Cardiac septum (tissue), 1 donor: ENCODE results near the gene SCD5. TPM values are rescaled to one million over a fixed set of nuclear protein-coding genes. Genes with fewer than 3 reads are reported as not detected.
"Not testable (repeated sequence)": the region's sequence is repeated elsewhere in the genome, so short reads cannot be mapped to it uniquely, and the experiment has no call there.

Experiments used
- DNase-seq: peaks from one replicate; pipeline ENCODE4 v3.0.0-alpha.2; 2020; ENCODE audit warnings: low spot score
- intact Hi-C: fragments of 100-400 bp; cut with DNase I; formaldehyde crosslinking; loops from one replicate; pipeline ENCODE4 v1.14.0; 2022
- long read RNA-seq: library from polyadenylated mRNA; unstranded; transcript quantifications from one replicate; pipeline ENCODE4 v2.0.0, GENCODE V29; 2021
- total RNA-seq: library from RNA; stranded (reverse); fragmentation: NEBNext Ultra II Directional; extraction: Animal tissue kit (Norgen Biotek cat#: 25700); gene quantifications from one replicate; pipeline ENCODE4 v1.2.1, GENCODE V29; 2021
- donor health status: DM: no; HTN: no; CAD: no.

Gene SCD5
- total RNA-seq: 2.1 TPM
- long read RNA-seq, partial matches to known transcripts: 1 of 1 reads
- long read RNA-seq, other reads (novel, unspliced or antisense): 0 of 1 reads

- DNase-seq: peak; percentile 81
- intact Hi-C loops: no loop called here
These were observed at the start of gene SCD5 for GRCh38 chr4:82798168-82799005. Gene SCD5, minus strand, starts transcription at chr4:82798796. Its CDS starts 259 bp downstream, at chr4:82798537.

GRCh38 chr4:82842593-82842992 is 44.0 kb upstream of the SCD5 start:
- intact Hi-C loops: no loop called here
- DNase-seq: no peak

DNA sequence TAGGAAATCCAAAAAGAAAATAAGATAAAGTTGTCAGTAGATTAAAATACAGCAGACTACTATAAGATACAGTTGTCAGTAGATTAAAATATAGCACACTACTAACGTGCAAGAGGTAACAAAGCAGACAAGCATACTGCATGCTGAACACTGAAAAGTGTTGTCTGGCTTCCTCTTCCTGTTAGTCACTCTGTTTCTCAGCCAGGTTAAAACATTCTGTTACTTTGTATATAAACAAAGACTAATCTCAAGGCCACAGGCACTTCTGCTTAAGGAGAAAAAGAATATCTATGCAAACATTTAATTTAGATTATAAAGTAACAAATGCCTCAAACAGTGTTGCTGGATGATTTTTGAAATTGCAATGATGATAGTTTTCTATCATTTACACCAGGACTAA is 41.0 kb upstream of the SCD5 start:
- DNase-seq: no peak
- intact Hi-C loops: no loop called here

DNA sequence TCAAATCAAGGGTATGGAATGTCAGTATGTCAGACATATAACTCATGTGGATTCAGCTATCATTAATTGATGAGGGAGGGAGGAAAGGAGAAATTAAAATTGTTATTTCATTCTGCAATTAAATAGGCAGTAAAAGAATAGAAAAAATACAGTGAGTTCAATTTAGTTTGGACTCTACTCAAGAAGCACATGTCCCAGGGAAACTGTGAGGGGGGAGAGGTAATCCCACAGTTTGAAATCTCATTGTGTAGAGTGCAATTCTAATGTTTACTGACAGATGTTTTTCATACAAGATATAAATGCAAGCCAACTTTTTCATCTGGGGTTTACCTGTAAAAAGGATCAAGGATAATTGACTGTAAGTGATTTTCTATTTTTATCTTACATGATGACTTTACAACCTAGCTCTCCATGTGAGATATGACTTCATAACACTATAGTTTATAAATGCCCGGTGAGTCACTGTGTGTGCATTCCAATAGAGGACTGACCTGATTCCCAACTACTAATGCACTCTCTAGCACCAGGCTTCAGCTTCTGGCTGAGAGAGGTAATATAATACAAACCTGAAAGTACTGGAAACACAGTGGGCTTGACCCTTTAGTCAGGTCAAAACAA is 35.2 kb upstream of the SCD5 start:
- intact Hi-C loops: no loop called here
- no peak for DNase-seq

- DNase-seq, intact Hi-C loops: not testable (repeated sequence)
These were observed 34.5 kb upstream of the SCD5 start for GRCh38 chr4:82833060-82833459.

GRCh38 chr4:82825425-82825824 is 26.8 kb upstream of the SCD5 start:
- no peak for DNase-seq
- intact Hi-C loops: no loop called here

- intact Hi-C loops: no loop called here
These were observed 24.5 kb upstream of the SCD5 start for GRCh38 chr4:82823062-82823461.

DNA sequence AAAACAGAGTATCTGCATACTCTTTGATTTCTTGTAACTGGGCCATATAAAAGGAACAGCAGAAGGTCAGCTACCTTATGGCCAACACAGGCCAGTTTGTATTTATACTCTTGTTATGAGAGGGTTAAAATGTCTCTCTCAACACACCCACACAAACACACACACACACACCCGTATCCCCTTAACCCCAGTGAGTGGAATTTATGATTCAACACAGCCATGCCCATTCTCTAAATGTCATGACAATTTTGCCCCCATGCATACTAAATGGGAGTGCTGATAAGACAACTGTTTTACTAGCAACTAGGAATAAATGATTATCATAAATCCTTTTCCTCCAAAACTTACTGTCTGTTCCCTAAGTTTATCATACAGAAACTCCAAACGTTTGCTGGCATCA is 22.1 kb upstream of the SCD5 start:
- DNase-seq: no peak
- intact Hi-C loops: no loop called here

More at GRCh38 chr4:82823062-82823461, 24.5 kb upstream of the SCD5 start:
- DNase-seq: no peak

DNA sequence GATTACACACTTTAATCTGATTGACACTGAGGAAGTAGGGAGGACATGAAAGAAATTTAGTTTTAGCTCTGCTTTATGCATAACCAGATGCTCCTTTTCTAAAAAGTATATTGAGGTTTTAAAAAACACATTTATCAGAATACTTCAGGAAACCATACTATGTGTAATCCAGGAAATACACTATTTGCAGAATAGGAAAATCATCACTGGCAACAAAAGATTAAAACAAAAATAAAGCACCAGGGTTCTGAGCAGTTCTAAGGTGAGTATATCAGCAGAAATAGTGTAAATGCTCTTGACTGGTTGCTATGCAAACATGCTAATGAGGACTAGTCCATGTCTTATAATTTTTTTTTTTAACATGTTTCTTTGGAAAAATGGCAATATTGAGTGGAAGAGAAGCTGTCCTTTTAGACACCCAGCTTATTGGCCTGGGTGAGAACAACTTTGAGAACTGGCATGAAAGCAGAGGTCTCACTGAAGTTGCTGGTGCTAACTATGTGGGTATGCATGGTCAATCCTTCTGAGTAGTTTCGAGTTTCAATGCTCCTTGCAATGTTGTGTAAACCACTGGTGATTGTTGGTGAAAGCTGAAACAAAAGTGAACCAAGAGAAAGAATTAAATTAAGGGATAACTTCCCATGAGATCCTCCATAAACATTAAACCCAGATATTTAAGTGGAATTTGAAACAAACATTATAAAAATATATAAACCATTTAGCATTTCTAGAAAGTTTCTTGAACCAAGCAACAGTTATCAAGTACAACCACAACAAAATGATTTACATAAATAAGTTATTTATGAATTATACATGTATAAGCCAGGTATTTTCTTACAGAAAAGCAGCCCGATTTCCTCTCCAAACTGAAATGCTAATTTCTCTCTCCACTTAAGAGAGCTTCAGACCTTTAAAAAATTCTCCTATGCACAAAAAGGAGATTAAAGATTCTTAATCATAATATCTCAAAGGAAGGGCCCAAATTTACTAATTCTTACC is 20.4 kb upstream of the SCD5 start:
- intact Hi-C loops: no loop called here
- no peak for DNase-seq

GRCh38 chr4:82816874-82817273 is 18.3 kb upstream of the SCD5 start:
- DNase-seq, intact Hi-C loops: not testable (repeated sequence)

DNA sequence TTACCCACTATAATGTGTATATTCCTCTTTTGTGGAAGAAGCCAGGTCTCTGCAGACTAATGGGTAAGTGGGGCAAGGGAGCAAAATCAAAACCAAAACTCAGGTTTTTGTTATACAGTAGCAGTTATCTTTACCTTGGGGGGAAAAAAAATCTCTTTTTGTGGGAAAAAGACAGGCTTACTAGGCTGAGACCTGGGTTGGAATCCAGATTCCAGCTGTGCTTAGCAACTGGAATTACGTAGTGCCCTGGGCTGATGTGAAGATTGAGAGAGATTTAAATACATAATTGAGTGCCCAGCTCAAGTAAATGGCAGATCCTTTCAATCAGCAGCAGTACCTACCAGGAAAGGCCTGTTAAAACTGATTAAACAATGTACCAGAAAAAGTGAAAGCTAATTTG is 15.4 kb upstream of the SCD5 start:
- DNase-seq: no peak
- intact Hi-C loops: no loop called here

DNA sequence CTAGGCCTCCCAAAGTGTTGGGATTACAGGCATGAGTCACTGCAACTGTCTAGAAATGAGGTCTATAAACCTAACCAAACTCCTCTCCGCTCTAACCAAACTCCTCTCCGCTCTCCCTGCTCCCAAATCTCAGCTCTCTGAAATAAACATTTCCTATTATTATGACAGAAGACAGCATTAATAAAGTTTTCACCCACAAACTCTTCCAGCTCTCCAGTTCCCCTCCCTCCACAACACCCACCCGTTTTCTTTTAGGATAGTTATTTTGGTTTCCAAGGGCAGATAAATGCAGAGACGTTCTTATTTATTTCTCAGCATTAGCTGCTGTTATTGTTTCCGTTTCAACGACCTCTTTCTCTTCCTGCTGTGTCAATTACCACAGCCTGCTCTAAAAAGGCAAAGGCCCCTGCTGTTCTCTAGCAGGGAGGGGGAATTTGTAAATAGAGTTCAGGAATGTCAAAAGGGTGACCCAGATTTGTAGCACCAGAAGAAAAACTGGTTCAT is 13.3 kb upstream of the SCD5 start:
- no peak for DNase-seq
- intact Hi-C loops: no loop called here

GRCh38 chr4:82811392-82811791 is 12.8 kb upstream of the SCD5 start:
- DNase-seq: no peak
- intact Hi-C loops: no loop called here

GRCh38 chr4:82810176-82810575 is 11.6 kb upstream of the SCD5 start:
- intact Hi-C loops: no loop called here
- DNase-seq: no peak

DNA sequence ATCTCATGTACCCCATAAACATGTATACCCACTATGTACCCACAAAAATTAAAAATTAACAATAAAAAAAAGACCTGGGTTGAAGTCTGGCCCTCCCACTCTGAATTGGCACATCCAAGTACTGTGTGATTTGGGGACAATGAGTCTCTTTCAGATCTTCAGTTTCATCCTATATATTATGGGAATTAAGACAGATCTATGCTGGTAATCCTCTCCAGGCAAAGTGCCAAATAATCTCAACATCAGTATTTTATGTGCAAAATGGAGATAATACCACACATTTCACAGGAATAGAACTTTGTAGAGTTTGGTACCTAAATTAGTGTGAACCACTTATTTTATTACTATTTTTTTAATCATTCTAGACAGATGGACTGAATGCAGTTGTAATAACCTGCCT is 11.0 kb upstream of the SCD5 start:
- intact Hi-C loops: no loop called here
- DNase-seq: no peak

DNA sequence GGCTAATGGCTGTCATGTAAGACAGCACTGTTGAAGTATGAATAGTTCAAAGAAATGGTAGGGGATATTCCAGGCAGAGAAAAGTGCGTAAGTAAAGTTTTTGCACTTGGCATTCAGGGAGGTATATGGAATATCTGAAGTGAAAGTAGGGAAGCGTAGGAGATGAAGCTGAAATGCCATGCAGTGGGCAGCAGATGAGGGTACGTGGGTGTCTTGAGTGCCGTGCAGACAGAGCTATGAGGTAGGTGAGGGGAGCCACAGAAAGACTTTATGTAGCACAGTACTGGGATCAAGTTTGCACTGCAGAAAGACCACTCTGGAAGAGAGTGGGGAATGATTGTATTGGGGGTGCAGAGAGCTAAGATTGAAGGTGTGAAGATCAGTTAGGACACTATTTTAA is 5.2 kb upstream of the SCD5 start:
- no peak for DNase-seq

DNA sequence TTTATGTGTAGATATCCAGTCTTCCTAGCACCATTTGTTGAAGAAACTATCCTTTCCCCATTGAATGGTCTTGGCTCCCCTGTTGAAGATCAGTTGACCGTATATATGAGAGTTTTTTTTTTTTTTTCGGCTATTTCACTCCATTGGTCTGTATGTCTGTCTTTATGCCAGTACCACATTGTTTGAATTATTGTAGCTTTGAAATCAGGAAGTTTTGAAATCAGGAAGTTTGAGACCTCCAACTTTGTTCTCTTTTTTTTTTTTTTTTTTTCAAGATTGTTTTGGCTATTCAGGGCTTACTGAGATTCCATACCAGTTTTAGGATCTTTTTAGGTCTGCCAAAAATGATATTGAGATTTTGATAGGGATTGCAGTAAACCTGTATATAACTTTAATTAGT is 4.3 kb upstream of the SCD5 start:
- intact Hi-C loops: no loop called here
- no peak for DNase-seq

More for the DNA sequence above, 5.2 kb upstream of the SCD5 start:
- intact Hi-C loops: no loop called here

DNA sequence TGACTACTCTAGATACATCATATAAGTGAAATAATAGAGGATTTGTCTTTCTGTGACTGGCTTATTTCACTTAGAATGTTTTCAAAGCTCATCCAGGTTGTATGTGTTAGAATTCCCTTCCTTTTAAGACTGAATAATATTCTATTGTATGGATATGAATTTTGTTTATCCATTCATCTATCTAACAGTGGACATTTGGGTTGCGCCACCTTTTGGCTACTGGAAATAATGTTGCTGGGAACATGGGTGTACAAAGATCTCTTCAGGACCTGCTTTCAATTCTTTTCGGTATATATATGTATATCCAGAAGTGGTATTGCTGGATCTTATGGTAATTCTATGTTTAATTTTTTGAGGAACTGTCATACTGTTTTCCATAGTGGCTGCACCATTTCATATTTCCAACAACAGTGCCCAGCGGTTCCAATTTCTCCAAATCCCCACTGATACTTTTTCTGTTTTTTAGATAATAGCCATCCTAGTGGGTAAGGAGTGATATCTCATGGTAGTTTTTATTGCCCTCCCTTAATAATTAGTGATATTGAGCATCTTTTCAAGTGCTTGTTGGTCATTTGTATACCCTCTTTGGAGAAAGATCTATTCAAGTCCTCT is 3.4 kb upstream of the SCD5 start:
- intact Hi-C loops: no loop called here
- no peak for DNase-seq
